IMR-90 (cell line): Measurements from ENCODE around the gene ALOX15. TPM values are rescaled to one million over a fixed set of nuclear protein-coding genes. Genes with fewer than 3 reads are reported as not detected.

Experiments used
- ATAC-seq: fragments of 200-7000 bp; cut with Tn5 transposase; 2 replicates; pipeline ENCODE4 v1.9.1; 2020; ENCODE audit warnings: low read depth, mild to moderate bottlenecking, moderate library complexity
- BruUV-seq: library from RNA; stranded (reverse); fragments of 400-500 nt; replicated peaks from 2 replicates; lab custom pipeline; 2021; lab: Mats Ljungman, UMichigan
- CTCF ChIA-PET: fragments of 300-600 bp; formaldehyde crosslinking; extraction: SDS; loops from one replicate; lab custom pipeline; 2021; ENCODE audit warnings: antibody characterized with exemption; lab: Yijun Ruan, JAX
- POLR2A ChIA-PET: fragments of 300-600 bp; sonication (Branson Sonifier 250); formaldehyde crosslinking; loops from one replicate; lab custom pipeline; 2022; ENCODE audit warnings: antibody characterized with exemption; ENCODE audit not compliant: unreplicated experiment; lab: Charles Lee
- DNase-seq: peaks from one replicate; pipeline ENCODE4 v3.0.0; 2013
- H2AFZ ChIP-seq: replicated peaks from 2 replicates; pipeline ENCODE3; 2013; ENCODE audit warnings: low read length, mild to moderate bottlenecking; ENCODE audit not compliant: poor library complexity
- H2AK5ac ChIP-seq: 2 replicates; pipeline ENCODE4 v1.6.1; 2013; ENCODE audit warnings: low read depth, low read length, inconsistent platforms
- H2AK9ac ChIP-seq: replicated peaks from 2 replicates; pipeline ENCODE3; 2013; ENCODE audit warnings: mild to moderate bottlenecking, low read depth, low read length, moderate library complexity; ENCODE audit not compliant: poor library complexity
- H2BK120ac ChIP-seq: 2 replicates; pipeline ENCODE4 v1.6.1; 2013; ENCODE audit warnings: low read depth, low read length, inconsistent platforms
- H2BK15ac ChIP-seq: 3 replicates; pipeline ENCODE4 v1.6.1; 2013; ENCODE audit warnings: low read depth, low read length, inconsistent platforms
- H2BK20ac ChIP-seq: 2 replicates; pipeline ENCODE4 v1.6.1; 2013; ENCODE audit warnings: low read depth, mild to moderate bottlenecking, inconsistent platforms, low read length, moderate library complexity
- H2BK5ac ChIP-seq: 2 replicates; pipeline ENCODE4 v1.6.1; 2013; ENCODE audit warnings: mild to moderate bottlenecking, low read depth, low read length, inconsistent platforms; ENCODE audit not compliant: poor library complexity, severe bottlenecking
- H3K14ac ChIP-seq: replicated peaks from 2 replicates; pipeline ENCODE4 v1.6.1; 2013; ENCODE audit warnings: low read depth, low read length, inconsistent platforms
- H3K18ac ChIP-seq: 2 replicates; pipeline ENCODE4 v1.6.1; 2013; ENCODE audit warnings: low read depth, low read length, control low read depth
- H3K23ac ChIP-seq: 2 replicates; pipeline ENCODE4 v1.6.1; 2013; ENCODE audit warnings: low read depth, low read length, inconsistent platforms
- H3K27ac ChIP-seq: 2 replicates; pipeline ENCODE4 v1.5.1; 2013; ENCODE audit warnings: mild to moderate bottlenecking, control low read depth, low read length; ENCODE audit not compliant: insufficient read depth
- H3K27me3 ChIP-seq: 2 replicates; pipeline ENCODE4 v1.6.1; 2013; ENCODE audit warnings: low read length; ENCODE audit not compliant: control insufficient read depth, insufficient read depth
- H3K36me3 ChIP-seq: 2 replicates; pipeline ENCODE4 v1.6.1; 2013; ENCODE audit warnings: low read length, mixed read lengths; ENCODE audit not compliant: control insufficient read depth, insufficient read depth
- H3K4ac ChIP-seq: 2 replicates; pipeline ENCODE4 v1.6.1; 2013; ENCODE audit warnings: low read depth, low read length, inconsistent platforms
- H3K4me1 ChIP-seq: 2 replicates; pipeline ENCODE4 v1.6.1; 2013; ENCODE audit warnings: low read length, mixed read lengths; ENCODE audit not compliant: control insufficient read depth, insufficient read depth
- H3K4me2 ChIP-seq: 2 replicates; pipeline ENCODE4 v1.6.1; 2013; ENCODE audit warnings: low read depth, mild to moderate bottlenecking, control low read depth, low read length, moderate library complexity
- H3K4me3 ChIP-seq: 2 replicates; pipeline ENCODE4 v1.5.1; 2013; ENCODE audit warnings: low read depth, mild to moderate bottlenecking, control low read depth, low read length, moderate library complexity; ENCODE audit not compliant: insufficient read depth
- H3K56ac ChIP-seq: 2 replicates; pipeline ENCODE4 v1.6.1; 2013; ENCODE audit warnings: low read length, inconsistent platforms; ENCODE audit not compliant: insufficient read depth; ENCODE audit errors: extremely low read depth
- H3K79me1 ChIP-seq, 2 experiments: 2 replicates each; pipeline ENCODE4 v1.6.1; 2013; ENCODE audit warnings: low read length in 2 of 2, inconsistent platforms in 1 of 2, low read depth in 1 of 2
- H3K9ac ChIP-seq: 2 replicates; pipeline ENCODE4 v1.6.1; 2013; ENCODE audit warnings: low read depth, low read length, control low read depth
- H3K9me1 ChIP-seq: 2 replicates; pipeline ENCODE4 v1.6.1; 2013; ENCODE audit warnings: low read length, inconsistent platforms; ENCODE audit not compliant: insufficient read depth
- H3K9me3 ChIP-seq: 2 replicates; pipeline ENCODE4 v1.6.1; 2013; ENCODE audit warnings: low read length; ENCODE audit not compliant: control insufficient read depth, insufficient read depth
- H4K20me1 ChIP-seq: 2 replicates; pipeline ENCODE4 v1.6.1; 2013; ENCODE audit warnings: low read length, inconsistent platforms; ENCODE audit not compliant: insufficient read depth
- H4K5ac ChIP-seq: 2 replicates; pipeline ENCODE4 v1.6.1; 2013; ENCODE audit warnings: mild to moderate bottlenecking, low read depth, low read length, control low read depth
- H4K8ac ChIP-seq, 2 experiments: 2 replicates each; pipeline ENCODE4 v1.6.1; 2013; ENCODE audit warnings: low read depth in 2 of 2, low read length in 2 of 2, control low read depth in 1 of 2, inconsistent platforms in 1 of 2
- H4K91ac ChIP-seq: 2 replicates; pipeline ENCODE4 v1.6.1; 2013; ENCODE audit warnings: low read depth, low read length, inconsistent platforms; ENCODE audit not compliant: insufficient read depth
- BHLHE40 ChIP-seq: fragments of 150-350 bp; IDR thresholded peaks from 2 replicates; pipeline ENCODE4 v1.6.1; 2016; ENCODE audit warnings: mild to moderate bottlenecking, low read depth, low read length
- CEBPB ChIP-seq: IDR thresholded peaks from 2 replicates; pipeline ENCODE4 v1.6.1; 2012; ENCODE audit warnings: low read depth, low read length, improper control_type of control experiment
- CHD1 ChIP-seq: IDR thresholded peaks from 2 replicates; pipeline ENCODE4 v1.6.1; 2012; ENCODE audit warnings: low read depth, low read length, improper control_type of control experiment
- FOS ChIP-seq: fragments of 150-350 bp; IDR thresholded peaks from 2 replicates; pipeline ENCODE4 v1.6.1; 2016; ENCODE audit warnings: low read depth, low read length
- MXI1 ChIP-seq: IDR thresholded peaks from 2 replicates; pipeline ENCODE4 v1.6.1; 2012; ENCODE audit warnings: low read depth, mild to moderate bottlenecking, low read length, moderate library complexity, borderline replicate concordance
- POLR2A ChIP-seq: IDR thresholded peaks from 2 replicates; pipeline ENCODE4 v1.6.1; 2012; ENCODE audit warnings: mild to moderate bottlenecking, low read depth, low read length
- RCOR1 ChIP-seq: IDR thresholded peaks from 2 replicates; pipeline ENCODE4 v1.6.1; 2012; ENCODE audit warnings: mild to moderate bottlenecking, low read length, improper control_type of control experiment; ENCODE audit not compliant: insufficient replicate concordance
- RFX5 ChIP-seq: IDR thresholded peaks from 2 replicates; pipeline ENCODE4 v1.8.0; 2012; ENCODE audit warnings: low read depth, mild to moderate bottlenecking, low read length, moderate library complexity
- SMC3 ChIP-seq: fragments of 150-350 bp; IDR thresholded peaks from 2 replicates; pipeline ENCODE4 v1.6.1; 2016; ENCODE audit warnings: low read depth, mild to moderate bottlenecking, antibody characterized with exemption, low read length, moderate library complexity
- USF2 ChIP-seq: fragments of 150-350 bp; IDR thresholded peaks from 2 replicates; pipeline ENCODE4 v1.6.1; 2017; ENCODE audit warnings: mild to moderate bottlenecking, antibody characterized with exemption, low read length, low read depth
- WGBS, 2 experiments: methylation state at CpG; one replicate each; pipeline versions ENCODE4 v1.1.5 to v1.1.7; 2013; ENCODE audit warnings: missing lambda C conversion rate in 2 of 2; ENCODE audit not compliant: insufficient read length in 1 of 2; ENCODE audit errors: extremely low coverage in 2 of 2; 5-methylcytosine and 5-hydroxymethylcytosine counted together
- dilution Hi-C: fragments of 300-500 bp; cut with HindIII; formaldehyde crosslinking; loops from one replicate; pipeline ENCODE4 v1.14.3; 2018; ENCODE audit warnings: low sequenced_read_pairs; ENCODE audit not compliant: unreplicated experiment
- in situ Hi-C: fragments of 300-500 bp; cut with MboI; formaldehyde crosslinking; loops from 3 replicates; pipeline ENCODE4 v1.14.3; 2019; ENCODE audit warnings: low sequenced_read_pairs, inconsistent platforms, mixed read lengths
- intact Hi-C: fragments of 100-400 bp; cut with micrococcal nuclease; formaldehyde crosslinking; loops from 2 replicates; pipeline ENCODE4 v1.10.0; 2022
- polyA plus RNA-seq, 3 experiments: library from polyadenylated mRNA; depleted of rRNA; stranded (reverse); fragments of >200 nt; gene quantifications; 2 replicates each; pipeline ENCODE4 v1.2.3, GENCODE V29; 2012; ENCODE audit warnings: low replicate concordance in 1 of 3
- total RNA-seq: library from RNA; depleted of rRNA; stranded (reverse); fragments of >200 nt; gene quantifications from 2 replicates; pipeline ENCODE4 v1.2.3, GENCODE V29; 2012
- TF ChIP-seq, protein P1 (sequence below): fragments of 150-350 bp; IDR thresholded peaks from 2 replicates; pipeline ENCODE4 v1.6.1; 2016; ENCODE audit warnings: low read depth, mild to moderate bottlenecking, low read length, moderate library complexity, borderline replicate concordance

ALOX15 gene
- total and polyA plus RNA-seq, 2 of the 4 experiments (the other 2 are of a cell fraction): not detected

DNA sequence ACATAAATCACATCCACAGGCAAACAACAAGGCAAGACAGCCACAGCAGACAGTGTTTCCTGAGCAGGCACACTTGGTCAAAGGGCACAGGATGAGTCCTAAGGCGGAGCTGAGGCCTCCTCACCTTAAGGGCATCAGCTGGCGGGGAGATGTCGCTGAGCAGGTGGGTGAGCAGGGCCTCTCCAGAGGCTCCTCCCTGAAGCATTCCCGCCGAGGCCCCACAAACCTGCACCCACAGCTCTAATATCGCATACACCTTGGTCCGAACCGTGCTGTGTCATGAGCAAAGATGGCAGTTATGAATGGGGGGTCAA is 33.2 kb upstream of the ALOX15 start (continued):
- TF ChIP-seq FOS: no peak

DNA sequence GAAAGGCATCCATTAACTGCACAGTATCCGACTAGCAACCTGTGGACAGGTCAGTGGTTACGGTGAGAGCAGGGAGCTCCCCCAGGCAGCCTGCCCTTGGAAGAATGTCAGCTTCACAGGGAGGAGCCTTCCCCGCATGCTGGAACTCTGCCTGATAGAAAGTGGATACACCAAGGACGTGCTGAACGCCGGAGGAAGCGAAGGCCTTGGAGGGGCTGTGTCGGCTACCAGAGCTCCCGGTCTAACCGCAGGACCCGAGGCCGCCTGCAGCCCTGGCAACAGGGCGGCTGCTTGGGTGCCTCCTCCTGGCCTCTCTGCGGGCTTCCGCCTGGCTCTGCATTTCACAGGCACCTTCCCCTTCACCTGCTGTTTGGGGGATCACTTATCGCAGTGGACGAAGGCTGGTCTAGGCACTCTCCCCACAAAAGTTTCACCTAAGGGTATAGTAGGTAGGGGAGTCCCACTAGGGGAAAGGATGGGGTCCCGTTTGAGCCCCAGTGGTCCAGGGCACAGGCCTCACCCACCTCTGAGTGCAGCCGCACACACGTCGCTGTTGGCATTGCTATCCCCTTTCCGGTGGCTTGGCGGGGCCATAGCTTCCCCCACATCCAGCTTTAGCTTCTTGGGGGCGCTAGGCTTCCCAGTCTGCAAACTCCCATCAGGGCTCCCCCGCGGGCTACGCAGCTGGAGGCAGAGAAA is 32.7 kb upstream of the ALOX15 start:
- no peak overlapping the region for H3K23ac ChIP-seq

More for the DNA sequence above, 32.7 kb upstream of the ALOX15 start:
- Histone ChIP-seq H4K91ac (no peak overlapping the region), H3K4ac (no peak overlapping the region), H4K5ac (no peak overlapping the region), H3K4me1 (peaks cover 6% of the 10 kb centered on the region), H3K14ac (no peak overlapping the region), H2BK20ac (no peak overlapping the region), H3K18ac (no peak overlapping the region), H3K79me1 (no peaks in the 10 kb centered on the region), H3K36me3 (peaks cover 52% of the 10 kb centered on the region), H4K8ac (no peak overlapping the region), H2BK15ac (no peak overlapping the region), H3K27me3 (no peaks in the 10 kb centered on the region), H3K4me2 (no peak overlapping the region), H2AK5ac (no peak overlapping the region), H3K27ac (no peak overlapping the region), H4K20me1 (peaks cover 24% of the 10 kb centered on the region), H2AK9ac (no peak overlapping the region), H3K56ac (no peak overlapping the region), H3K9ac (no peak overlapping the region), H3K4me3 (no peak overlapping the region), H2BK120ac (no peak overlapping the region), H3K9me3 (no peaks in the 10 kb centered on the region), H2AFZ (no peak overlapping the region), H3K9me1 (peaks cover 9% of the 10 kb centered on the region), H2BK5ac (no peak overlapping the region)
- ChIA-PET CTCF (no interaction called here), POLR2A (no interaction called here)
- DNase-seq (no peak), ATAC-seq (no peak)
- intact Hi-C loops (no loop called here), dilution Hi-C loops (no loop called here), in situ Hi-C loops (no loop called here)
- BruUV-seq: no TSS peak
- TF ChIP-seq FOS: no peak
- TF ChIP-seq CHD1: no peak
- no peak for TF ChIP-seq USF2
- TF ChIP-seq, protein P1, sequence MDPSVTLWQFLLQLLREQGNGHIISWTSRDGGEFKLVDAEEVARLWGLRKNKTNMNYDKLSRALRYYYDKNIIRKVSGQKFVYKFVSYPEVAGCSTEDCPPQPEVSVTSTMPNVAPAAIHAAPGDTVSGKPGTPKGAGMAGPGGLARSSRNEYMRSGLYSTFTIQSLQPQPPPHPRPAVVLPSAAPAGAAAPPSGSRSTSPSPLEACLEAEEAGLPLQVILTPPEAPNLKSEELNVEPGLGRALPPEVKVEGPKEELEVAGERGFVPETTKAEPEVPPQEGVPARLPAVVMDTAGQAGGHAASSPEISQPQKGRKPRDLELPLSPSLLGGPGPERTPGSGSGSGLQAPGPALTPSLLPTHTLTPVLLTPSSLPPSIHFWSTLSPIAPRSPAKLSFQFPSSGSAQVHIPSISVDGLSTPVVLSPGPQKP: no peak
- no peak for TF ChIP-seq CEBPB
- TF ChIP-seq BHLHE40: no peak
- no peak for TF ChIP-seq RCOR1
- no peak for TF ChIP-seq MXI1
- TF ChIP-seq RFX5: no peak
- TF ChIP-seq SMC3: no peak
- TF ChIP-seq POLR2A: no peak
- 100% methylated on average over 5 of the region's 27 CpGs; no CpG with 5 or more reads in 1 of the 2 experiments for WGBS, 2 experiments
